Glutamatergic neuron (in vitro differentiated cells): ENCODE results near the gene CTNNA2. TPM values are rescaled to one million over a fixed set of nuclear protein-coding genes. Genes with fewer than 3 reads are reported as not detected.

Experiments
- DNase-seq: peaks from one replicate; pipeline ENCODE4 v3.0.0; 2022
- H3K27ac Mint-ChIP-seq: one replicate; pipeline ENCODE4 v1.8.0; 2020; ENCODE audit warnings: mild to moderate bottlenecking, mixed read lengths, inconsistent platforms; ENCODE audit not compliant: unreplicated experiment
- H3K27me3 Mint-ChIP-seq: one replicate; pipeline ENCODE4 v1.8.0; 2020; ENCODE audit warnings: mild to moderate bottlenecking, moderate library complexity, mixed read lengths, inconsistent platforms; ENCODE audit not compliant: unreplicated experiment
- H3K36me3 Mint-ChIP-seq: one replicate; pipeline ENCODE4 v1.8.0; 2020; ENCODE audit warnings: mild to moderate bottlenecking, mixed read lengths, inconsistent platforms; ENCODE audit not compliant: unreplicated experiment
- H3K4me1 Mint-ChIP-seq: one replicate; pipeline ENCODE4 v1.8.0; 2020; ENCODE audit warnings: mild to moderate bottlenecking, low read depth, mixed read lengths, inconsistent platforms; ENCODE audit not compliant: unreplicated experiment
- H3K4me3 Mint-ChIP-seq: one replicate; pipeline ENCODE4 v1.8.0; 2020; ENCODE audit warnings: mild to moderate bottlenecking, mixed read lengths, inconsistent platforms; ENCODE audit not compliant: unreplicated experiment
- H3K9me3 Mint-ChIP-seq: one replicate; pipeline ENCODE4 v1.8.0; 2020; ENCODE audit warnings: mild to moderate bottlenecking, moderate library complexity, mixed read lengths, inconsistent platforms; ENCODE audit not compliant: unreplicated experiment
- total RNA-seq: library from RNA; stranded (reverse); fragmentation: NEBNext Ultra II Directional; extraction: Animal tissue kit (Norgen Biotek cat#: 25700); gene quantifications from one replicate; pipeline ENCODE4 v1.2.1, GENCODE V29; 2021; ENCODE audit not compliant: unreplicated experiment
- TF ChIP-seq, protein P1 (sequence below): fragments of 200-600 bp; sonication (generic); IDR thresholded peaks from one replicate; pipeline ENCODE4 v1.5.0; 2021; ENCODE audit not compliant: partially characterized antibody, unreplicated experiment

The CTNNA2 gene
- total RNA-seq, 1 donor from 2014 or later, result 76.2 TPM

DNA sequence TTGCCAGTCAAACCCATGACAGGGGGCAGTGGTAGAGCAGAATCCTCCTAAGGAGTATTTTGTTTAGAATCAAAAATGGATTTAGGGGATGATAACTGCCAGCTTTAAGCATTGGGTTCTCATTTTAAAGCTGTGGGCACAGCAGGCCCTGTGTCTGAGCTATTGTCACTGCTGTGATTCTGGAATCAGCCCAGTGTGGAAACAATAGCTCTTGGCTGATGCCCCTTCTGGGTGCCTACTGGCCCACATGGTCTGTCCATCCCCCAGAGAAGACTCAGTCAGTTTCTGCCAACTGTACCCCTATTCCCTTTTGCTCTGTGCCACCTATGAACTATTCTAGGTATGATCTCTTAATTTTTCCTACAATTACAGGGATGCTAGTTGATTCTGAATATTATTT lies 883.4 kb downstream of the CTNNA2 start:
- no peak for DNase-seq
- H3K4me3 Mint-ChIP-seq, result no peak overlapping the region
- H3K36me3 Mint-ChIP-seq, result no peaks in the 10 kb centered on the region
- no peaks in the 10 kb centered on the region for H3K27me3 Mint-ChIP-seq
- no peak overlapping the region for H3K27ac Mint-ChIP-seq
- peaks cover 18% of the 10 kb centered on the region for H3K4me1 Mint-ChIP-seq
- no peaks in the 10 kb centered on the region for H3K9me3 Mint-ChIP-seq
- TF ChIP-seq, protein P1, sequence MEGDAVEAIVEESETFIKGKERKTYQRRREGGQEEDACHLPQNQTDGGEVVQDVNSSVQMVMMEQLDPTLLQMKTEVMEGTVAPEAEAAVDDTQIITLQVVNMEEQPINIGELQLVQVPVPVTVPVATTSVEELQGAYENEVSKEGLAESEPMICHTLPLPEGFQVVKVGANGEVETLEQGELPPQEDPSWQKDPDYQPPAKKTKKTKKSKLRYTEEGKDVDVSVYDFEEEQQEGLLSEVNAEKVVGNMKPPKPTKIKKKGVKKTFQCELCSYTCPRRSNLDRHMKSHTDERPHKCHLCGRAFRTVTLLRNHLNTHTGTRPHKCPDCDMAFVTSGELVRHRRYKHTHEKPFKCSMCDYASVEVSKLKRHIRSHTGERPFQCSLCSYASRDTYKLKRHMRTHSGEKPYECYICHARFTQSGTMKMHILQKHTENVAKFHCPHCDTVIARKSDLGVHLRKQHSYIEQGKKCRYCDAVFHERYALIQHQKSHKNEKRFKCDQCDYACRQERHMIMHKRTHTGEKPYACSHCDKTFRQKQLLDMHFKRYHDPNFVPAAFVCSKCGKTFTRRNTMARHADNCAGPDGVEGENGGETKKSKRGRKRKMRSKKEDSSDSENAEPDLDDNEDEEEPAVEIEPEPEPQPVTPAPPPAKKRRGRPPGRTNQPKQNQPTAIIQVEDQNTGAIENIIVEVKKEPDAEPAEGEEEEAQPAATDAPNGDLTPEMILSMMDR, result no peak

DNA sequence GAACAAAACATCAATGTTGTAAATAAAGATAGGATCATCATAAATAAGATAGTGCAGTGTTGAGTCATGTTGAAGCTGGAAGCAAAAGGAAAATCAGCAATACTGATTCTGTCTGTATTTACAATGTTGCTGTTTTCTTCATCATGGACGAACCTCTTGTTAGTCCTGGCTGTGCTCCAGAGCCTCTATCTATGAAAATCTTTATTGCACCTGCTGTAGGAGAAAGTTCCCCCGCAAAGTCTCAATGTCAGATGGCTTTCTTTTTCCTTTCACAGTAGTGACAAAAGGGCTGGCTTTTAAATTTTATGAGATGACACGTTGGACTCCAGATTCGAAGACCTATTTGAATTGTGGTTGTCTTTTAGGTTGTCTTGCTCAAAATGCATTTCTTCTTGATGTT lies 890.2 kb downstream of the CTNNA2 start:
- H3K36me3 Mint-ChIP-seq, result no peaks in the 10 kb centered on the region
- no peak overlapping the region for H3K27ac Mint-ChIP-seq
- no peaks in the 10 kb centered on the region for H3K4me1 Mint-ChIP-seq
- TF ChIP-seq, protein P1, result no peak
- no peak overlapping the region for H3K4me3 Mint-ChIP-seq
- H3K27me3 Mint-ChIP-seq, result no peaks in the 10 kb centered on the region
- H3K9me3 Mint-ChIP-seq, result no peaks in the 10 kb centered on the region
- no peak for DNase-seq

DNA sequence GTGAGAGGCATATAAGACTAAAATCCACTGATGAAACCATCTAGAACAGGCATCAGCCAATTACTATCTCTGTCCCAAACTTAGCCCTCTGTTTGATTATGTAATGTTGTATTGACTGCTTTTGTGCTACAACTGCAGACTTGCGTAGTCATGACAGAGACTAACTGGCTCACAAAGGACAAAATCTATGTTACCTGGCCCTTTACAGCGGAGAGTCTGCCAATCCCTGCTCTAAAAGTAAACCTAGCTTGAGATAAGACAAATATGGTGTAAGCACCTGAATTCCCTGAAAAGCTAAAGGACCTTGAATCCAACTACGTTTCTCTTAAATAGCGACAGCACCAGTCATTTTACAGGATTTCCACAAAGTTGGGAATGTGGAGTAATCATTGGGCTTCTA lies 894.5 kb downstream of the CTNNA2 start:
- peaks cover 10% of the 10 kb centered on the region for H3K4me1 Mint-ChIP-seq
- H3K9me3 Mint-ChIP-seq, result no peaks in the 10 kb centered on the region

DNA sequence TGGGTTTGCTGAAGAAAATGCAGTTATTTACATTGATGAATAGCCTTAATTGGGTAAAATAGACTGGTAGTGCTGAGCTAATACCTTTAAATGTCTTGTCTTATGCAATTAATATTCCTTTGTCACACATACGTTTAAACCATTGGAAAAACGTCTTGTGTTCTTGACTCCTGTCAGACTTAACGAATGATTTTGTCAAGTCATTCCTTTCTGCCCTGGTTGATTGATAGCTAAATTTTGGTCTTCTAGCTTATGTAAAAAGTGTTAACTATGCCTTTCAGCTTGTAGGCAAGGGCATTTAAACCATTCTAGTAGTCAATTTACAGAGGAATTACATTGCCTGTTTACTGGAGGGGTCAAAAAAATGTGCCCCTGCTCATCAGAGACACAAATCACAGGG lies 897.5 kb downstream of the CTNNA2 start:
- TF ChIP-seq, protein P1, result no peak
- Mint-ChIP-seq H3K4me1 (peaks cover 10% of the 10 kb centered on the region), H3K27ac (no peak overlapping the region), H3K36me3 (peaks cover 19% of the 10 kb centered on the region), H3K9me3 (peaks cover 1% of the 10 kb centered on the region), H3K27me3 (peaks cover 2% of the 10 kb centered on the region), H3K4me3 (no peak overlapping the region)
- DNase-seq, result no peak

More for the DNA sequence above, 894.5 kb downstream of the CTNNA2 start:
- peaks cover 2% of the 10 kb centered on the region for H3K27me3 Mint-ChIP-seq
- H3K4me3 Mint-ChIP-seq, result no peak overlapping the region
- H3K36me3 Mint-ChIP-seq, result no peaks in the 10 kb centered on the region
- DNase-seq, result no peak
- TF ChIP-seq, protein P1, result no peak
- no peak overlapping the region for H3K27ac Mint-ChIP-seq

DNA sequence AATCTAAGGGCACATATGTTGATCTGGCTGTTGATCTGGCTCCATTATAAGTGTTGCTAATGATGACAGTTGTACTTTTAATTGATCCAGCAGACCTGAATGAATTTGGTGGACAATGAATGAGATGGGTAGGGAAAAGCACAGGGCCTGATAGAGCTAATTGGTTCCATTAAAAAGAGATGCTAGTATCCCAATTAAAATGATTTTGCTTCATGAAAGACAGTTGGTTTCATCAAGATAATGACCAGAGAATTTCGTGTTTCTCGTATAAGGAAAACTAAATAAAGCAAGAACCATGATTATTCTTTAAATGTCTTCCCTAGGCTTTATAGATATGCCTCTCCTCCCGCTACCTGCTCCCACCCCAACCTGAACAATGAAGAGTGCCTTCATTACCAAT lies 900.3 kb downstream of the CTNNA2 start:
- Mint-ChIP-seq H3K27ac (no peak overlapping the region), H3K4me1 (peaks cover 10% of the 10 kb centered on the region), H3K36me3 (peaks cover 19% of the 10 kb centered on the region), H3K27me3 (peaks cover 2% of the 10 kb centered on the region), H3K9me3 (peaks cover 1% of the 10 kb centered on the region), H3K4me3 (no peak overlapping the region)
- TF ChIP-seq, protein P1, result no peak
- DNase-seq, result no peak
